Left ventricle myocardium inferior (tissue), 1 donor: ENCODE data around the gene NCAM2. TPM values are rescaled to one million over a fixed set of nuclear protein-coding genes. Genes with fewer than 3 reads are reported as not detected.

Experiments used
- DNase-seq: peaks from one replicate; pipeline ENCODE4 v3.0.0-alpha.2; 2020
- H3K27ac ChIP-seq: fragments of 200-600 bp; replicated peaks from 2 replicates; pipeline ENCODE4 v1.8.0; 2021
- H3K27me3 ChIP-seq: fragments of 200-600 bp; 2 replicates; pipeline ENCODE4 v1.8.0; 2021; ENCODE audit warnings: low read depth
- H3K36me3 ChIP-seq: fragments of 200-600 bp; 2 replicates; pipeline ENCODE4 v1.8.0; 2021
- H3K4me1 ChIP-seq: fragments of 200-600 bp; 2 replicates; pipeline ENCODE4 v1.8.0; 2021
- H3K4me3 ChIP-seq: fragments of 200-600 bp; 2 replicates; pipeline ENCODE4 v1.8.0; 2021; ENCODE audit warnings: mild to moderate bottlenecking, moderate library complexity
- H3K9me3 ChIP-seq: fragments of 200-600 bp; replicated peaks from 2 replicates; pipeline ENCODE4 v1.8.0; 2021
- CTCF ChIP-seq: fragments of 200-600 bp; IDR thresholded peaks from 2 replicates; pipeline ENCODE4 v1.8.0; 2021; ENCODE audit warnings: antibody characterized with exemption, mild to moderate bottlenecking, borderline replicate concordance
- intact Hi-C: fragments of 100-400 bp; cut with micrococcal nuclease; formaldehyde crosslinking; loops from one replicate; pipeline ENCODE4 v1.11.0; 2022
- total RNA-seq: library from RNA; stranded (reverse); fragmentation: NEBNext Ultra II Directional; extraction: Animal tissue kit (Norgen Biotek cat#: 25700); gene quantifications from one replicate; pipeline ENCODE4 v1.2.1, GENCODE V29; 2021
- donor health status: DM: no; HTN: yes; CAD: no; lungs with severe emphysema.

NCAM2 gene
- total RNA-seq, 1 donor from 2014 or later = 4.4 TPM

DNA sequence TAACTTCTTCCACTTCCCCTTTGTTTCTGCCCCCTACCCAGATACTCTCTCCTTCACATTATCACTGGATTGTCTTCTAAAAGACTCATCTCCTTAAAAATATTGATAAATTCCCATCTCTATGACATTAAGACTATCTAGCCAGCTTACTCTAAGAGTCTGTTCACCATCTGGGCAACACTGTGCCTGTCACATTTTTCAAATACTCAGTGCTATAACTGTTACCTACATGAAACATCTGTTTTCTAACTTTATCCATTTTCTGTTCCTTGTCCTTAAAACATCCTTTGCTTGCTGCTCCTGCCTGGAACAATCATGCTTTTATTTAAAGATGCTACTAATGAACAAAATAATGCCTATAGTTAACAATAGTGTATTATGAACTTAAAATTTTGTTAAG is 81.4 kb downstream of the NCAM2 start:
- intact Hi-C loops = no loop called here

DNA sequence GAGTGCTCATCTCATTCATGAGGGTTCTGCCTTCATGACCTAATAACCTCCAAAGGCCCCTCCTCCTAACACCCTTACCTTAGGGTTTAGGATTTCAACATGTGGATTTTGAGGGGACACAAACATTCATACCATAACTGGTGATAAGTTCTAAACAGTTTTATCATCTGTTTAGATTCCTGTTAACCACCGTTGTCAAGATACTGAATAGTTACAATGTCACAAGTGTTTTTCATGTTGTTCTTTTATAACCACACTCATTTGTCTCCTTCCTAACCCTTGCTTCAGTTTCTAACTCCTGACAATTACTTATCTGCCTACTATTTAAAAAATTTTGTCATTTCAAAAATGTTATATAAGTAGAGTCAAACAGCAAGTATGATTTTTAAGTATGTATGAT is 86.0 kb downstream of the NCAM2 start:
- no peak for TF ChIP-seq CTCF
- intact Hi-C loops = no loop called here
- no peak for DNase-seq

More for the DNA sequence above, 81.4 kb downstream of the NCAM2 start:
- no peaks in the 10 kb centered on the region for H3K36me3 ChIP-seq
- no peak for TF ChIP-seq CTCF
- DNase-seq = no peak
- no peak overlapping the region for H3K27ac ChIP-seq
- H3K4me1 ChIP-seq = no peaks in the 10 kb centered on the region
- H3K27me3 ChIP-seq = no peaks in the 10 kb centered on the region
- H3K4me3 ChIP-seq = no peak overlapping the region
- H3K9me3 ChIP-seq = no peaks in the 10 kb centered on the region

GRCh38 chr21:21085206-21085605 is 87.0 kb downstream of the NCAM2 start:
- Histone ChIP-seq H3K4me1 (no peaks in the 10 kb centered on the region), H3K4me3 (no peak overlapping the region), H3K27ac (no peak overlapping the region), H3K36me3 (no peaks in the 10 kb centered on the region), H3K9me3 (no peaks in the 10 kb centered on the region), H3K27me3 (no peaks in the 10 kb centered on the region)
- DNase-seq = no peak
- intact Hi-C loops = no loop called here
- no peak for TF ChIP-seq CTCF

More for the DNA sequence above, 86.0 kb downstream of the NCAM2 start:
- no peaks in the 10 kb centered on the region for H3K4me1 ChIP-seq
- H3K36me3 ChIP-seq = no peaks in the 10 kb centered on the region
- H3K9me3 ChIP-seq = no peaks in the 10 kb centered on the region
- no peak overlapping the region for H3K27ac ChIP-seq
- H3K27me3 ChIP-seq = no peaks in the 10 kb centered on the region
- no peak overlapping the region for H3K4me3 ChIP-seq

- no peak for DNase-seq
- no peaks in the 10 kb centered on the region for H3K4me1 ChIP-seq
- TF ChIP-seq CTCF = no peak
- H3K27me3 ChIP-seq = no peaks in the 10 kb centered on the region
- H3K9me3 ChIP-seq = no peaks in the 10 kb centered on the region
- H3K36me3 ChIP-seq = no peaks in the 10 kb centered on the region
- H3K4me3 ChIP-seq = no peak overlapping the region
- intact Hi-C loops = loop anchor here (10.0 kb wide), 1 partner anchor 92 kb away; no protein-coding TSS in a partner anchor
- no peak overlapping the region for H3K27ac ChIP-seq
Measured at GRCh38 chr21:21096956-21097355, 98.7 kb downstream of the NCAM2 start.

DNA sequence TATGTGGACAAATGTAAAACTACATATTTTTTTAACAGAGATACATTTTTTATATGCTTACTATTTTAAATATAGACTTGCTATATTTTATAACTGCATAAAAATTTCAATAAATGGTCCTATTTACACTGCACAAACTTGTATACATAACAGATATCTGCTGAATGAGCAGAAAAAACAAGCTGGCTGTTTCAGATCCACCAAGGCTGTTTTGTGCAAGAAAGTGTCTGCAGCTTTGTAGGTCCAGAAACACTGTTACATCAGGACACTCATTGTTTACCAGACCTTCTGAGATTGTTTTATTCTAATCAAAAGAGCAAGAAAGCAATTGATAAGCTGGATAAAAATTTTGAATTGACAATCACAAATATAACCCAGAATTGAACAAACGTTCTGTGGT is 99.3 kb downstream of the NCAM2 start:
- Histone ChIP-seq H3K27me3 (no peaks in the 10 kb centered on the region), H3K4me1 (no peaks in the 10 kb centered on the region), H3K4me3 (no peak overlapping the region), H3K36me3 (no peaks in the 10 kb centered on the region), H3K9me3 (no peaks in the 10 kb centered on the region), H3K27ac (no peak overlapping the region)
- intact Hi-C loops = loop anchor here (10.0 kb wide), 1 partner anchor 93 kb away; no protein-coding TSS in a partner anchor
- DNase-seq = no peak
- TF ChIP-seq CTCF = no peak
